Fibroblast of mammary gland (primary cell): Measurements from ENCODE around the gene ARMC12.
"Not testable (repeated sequence)": the region's sequence is repeated elsewhere in the genome, so short reads cannot be mapped to it uniquely, and the experiment has no call there.

Experiments used
- DNase-seq: peaks from one replicate; pipeline ENCODE4 v3.0.0-alpha.2; 2010; ENCODE audit warnings: low read depth
- H3K4me3 ChIP-seq: 2 replicates; pipeline ENCODE4 v1.5.1; 2011; ENCODE audit warnings: low read depth, mild to moderate bottlenecking, low read length, moderate library complexity; ENCODE audit not compliant: control insufficient read depth
- CTCF ChIP-seq: conservative IDR thresholded peaks from 2 replicates; pipeline ENCODE4 v1.5.1; 2011; ENCODE audit warnings: low read depth, low read length, inconsistent platforms; ENCODE audit not compliant: control insufficient read depth, insufficient read depth

The ARMC12 gene

GRCh38 chr6:35736982-35737412, at the start of gene ARMC12:
TSS of gene ARMC12 (plus strand) at chr6:35737032. CDS start at chr6:35737109, 77 bp downstream.
- no peak for TF ChIP-seq CTCF
- H3K4me3 ChIP-seq, result no peak within 1 kb of the TSS
- DNase-seq, result no peak

- peak overlapping the region; percentile 83 for H3K4me3 ChIP-seq
- peak; percentile 40 for DNase-seq
- TF ChIP-seq CTCF, result no peak
These were observed 48.9 kb upstream of the ARMC12 start for GRCh38 chr6:35687658-35688604.

GRCh38 chr6:35688605-35689322, 48.1 kb upstream of the ARMC12 start, which contains the start of gene FKBP5:
TSS of gene FKBP5 (minus strand) at chr6:35688915. CDS start at chr6:35642824, 46,091 bp downstream.
- TF ChIP-seq CTCF, result no peak
- peak; percentile 83 for DNase-seq
- peak within 1 kb of the TSS; percentile 83 for H3K4me3 ChIP-seq

GRCh38 chr6:35690006-35690405, 46.8 kb upstream of the ARMC12 start:
- not testable (repeated sequence) for H3K4me3 ChIP-seq

GRCh38 chr6:35690484-35690883, 46.3 kb upstream of the ARMC12 start:
- DNase-seq, result no peak
- H3K4me3 ChIP-seq, result no peak overlapping the region
- TF ChIP-seq CTCF, result no peak

More at GRCh38 chr6:35690006-35690405, 46.8 kb upstream of the ARMC12 start:
- DNase-seq, result not testable (repeated sequence)

- DNase-seq, result peak; percentile 83
- no peak overlapping the region for H3K4me3 ChIP-seq
- no peak for TF ChIP-seq CTCF
These were observed 45.6 kb upstream of the ARMC12 start for GRCh38 chr6:35691027-35691824.
